ENCODE results near the gene FAM3D.
"Not testable (repeated sequence)": the region's sequence is repeated elsewhere in the genome, so short reads cannot be mapped to it uniquely, and the experiment has no call there.

DNA sequence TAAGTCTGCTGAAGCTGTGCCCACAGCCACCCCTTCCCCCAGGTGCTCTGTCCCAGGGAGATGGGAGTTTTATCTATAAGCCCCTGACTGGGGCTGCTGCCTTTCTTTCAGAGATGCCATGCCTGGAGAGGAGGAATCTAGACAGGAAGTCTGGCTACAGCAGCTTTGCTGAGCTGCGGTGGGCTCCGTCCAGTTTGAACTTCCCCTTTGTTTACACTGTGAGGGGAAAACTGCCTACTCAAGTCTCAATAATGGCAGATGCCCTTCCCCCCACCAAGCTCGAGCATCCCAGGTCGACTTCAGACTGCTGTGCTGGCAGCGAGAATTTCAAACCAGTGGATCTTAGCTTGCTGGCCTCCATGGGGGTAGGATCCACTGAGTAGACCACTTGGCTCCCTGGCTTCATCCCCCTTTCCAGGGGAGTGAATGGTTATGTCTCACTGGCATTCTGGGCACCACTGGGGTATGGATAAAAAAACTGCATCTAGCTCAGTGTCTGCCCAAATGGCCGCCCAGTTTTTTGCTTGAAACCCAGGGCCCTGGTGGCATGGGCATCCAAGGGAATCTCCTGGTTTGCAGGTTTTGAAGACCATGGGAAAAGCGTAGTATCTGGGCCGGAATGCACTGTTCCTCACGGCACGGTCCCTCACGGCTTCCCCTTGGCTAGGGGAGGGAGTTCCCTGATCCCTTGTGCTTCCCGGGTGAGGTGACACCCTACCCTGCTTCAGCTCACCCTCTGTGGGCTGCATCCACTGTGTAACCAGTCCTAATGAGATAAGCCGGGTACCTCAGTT lies 11.8 kb upstream of the FAM3D start:
- TF ChIP-seq, protein P1, sequence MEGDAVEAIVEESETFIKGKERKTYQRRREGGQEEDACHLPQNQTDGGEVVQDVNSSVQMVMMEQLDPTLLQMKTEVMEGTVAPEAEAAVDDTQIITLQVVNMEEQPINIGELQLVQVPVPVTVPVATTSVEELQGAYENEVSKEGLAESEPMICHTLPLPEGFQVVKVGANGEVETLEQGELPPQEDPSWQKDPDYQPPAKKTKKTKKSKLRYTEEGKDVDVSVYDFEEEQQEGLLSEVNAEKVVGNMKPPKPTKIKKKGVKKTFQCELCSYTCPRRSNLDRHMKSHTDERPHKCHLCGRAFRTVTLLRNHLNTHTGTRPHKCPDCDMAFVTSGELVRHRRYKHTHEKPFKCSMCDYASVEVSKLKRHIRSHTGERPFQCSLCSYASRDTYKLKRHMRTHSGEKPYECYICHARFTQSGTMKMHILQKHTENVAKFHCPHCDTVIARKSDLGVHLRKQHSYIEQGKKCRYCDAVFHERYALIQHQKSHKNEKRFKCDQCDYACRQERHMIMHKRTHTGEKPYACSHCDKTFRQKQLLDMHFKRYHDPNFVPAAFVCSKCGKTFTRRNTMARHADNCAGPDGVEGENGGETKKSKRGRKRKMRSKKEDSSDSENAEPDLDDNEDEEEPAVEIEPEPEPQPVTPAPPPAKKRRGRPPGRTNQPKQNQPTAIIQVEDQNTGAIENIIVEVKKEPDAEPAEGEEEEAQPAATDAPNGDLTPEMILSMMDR (conservative IDR thresholded peaks at IDR 0.05; ENCODE audit: low read depth, low read length) = not testable (repeated sequence)
- TF ChIP-seq EZH2phosphoT487 (IDR thresholded peaks at IDR 0.05; ENCODE audit: borderline replicate concordance, low read length) = not testable (repeated sequence)
